IMR-90 (cell line): ENCODE measurements around the gene CST9. TPM values are rescaled to one million over a fixed set of nuclear protein-coding genes. Genes with fewer than 3 reads are reported as not detected.
A peak's percentile ranks its signal among the peaks of the same experiment; 100 is the strongest.

Source experiments
- ATAC-seq: fragments of 200-7000 bp; cut with Tn5 transposase; 2 replicates; pipeline ENCODE4 v1.9.1; 2020; ENCODE audit warnings: low read depth, mild to moderate bottlenecking, moderate library complexity
- BruUV-seq: library from RNA; stranded (reverse); fragments of 400-500 nt; replicated peaks from 2 replicates; lab custom pipeline; 2021; lab: Mats Ljungman, UMichigan
- CTCF ChIA-PET: fragments of 300-600 bp; formaldehyde crosslinking; extraction: SDS; loops from one replicate; lab custom pipeline; 2021; ENCODE audit warnings: antibody characterized with exemption; lab: Yijun Ruan, JAX
- POLR2A ChIA-PET: fragments of 300-600 bp; sonication (Branson Sonifier 250); formaldehyde crosslinking; loops from one replicate; lab custom pipeline; 2022; ENCODE audit warnings: antibody characterized with exemption; ENCODE audit not compliant: unreplicated experiment; lab: Charles Lee
- DNase-seq: peaks from one replicate; pipeline ENCODE4 v3.0.0; 2013
- H2AFZ ChIP-seq: replicated peaks from 2 replicates; pipeline ENCODE3; 2013; ENCODE audit warnings: low read length, mild to moderate bottlenecking; ENCODE audit not compliant: poor library complexity
- H2AK5ac ChIP-seq: 2 replicates; pipeline ENCODE4 v1.6.1; 2013; ENCODE audit warnings: low read depth, low read length, inconsistent platforms
- H2AK9ac ChIP-seq: replicated peaks from 2 replicates; pipeline ENCODE3; 2013; ENCODE audit warnings: mild to moderate bottlenecking, low read depth, low read length, moderate library complexity; ENCODE audit not compliant: poor library complexity
- H2BK120ac ChIP-seq: 2 replicates; pipeline ENCODE4 v1.6.1; 2013; ENCODE audit warnings: low read depth, low read length, inconsistent platforms
- H2BK15ac ChIP-seq: 3 replicates; pipeline ENCODE4 v1.6.1; 2013; ENCODE audit warnings: low read depth, low read length, inconsistent platforms
- H2BK20ac ChIP-seq: 2 replicates; pipeline ENCODE4 v1.6.1; 2013; ENCODE audit warnings: low read depth, mild to moderate bottlenecking, inconsistent platforms, low read length, moderate library complexity
- H2BK5ac ChIP-seq: 2 replicates; pipeline ENCODE4 v1.6.1; 2013; ENCODE audit warnings: mild to moderate bottlenecking, low read depth, low read length, inconsistent platforms; ENCODE audit not compliant: poor library complexity, severe bottlenecking
- H3K14ac ChIP-seq: replicated peaks from 2 replicates; pipeline ENCODE4 v1.6.1; 2013; ENCODE audit warnings: low read depth, low read length, inconsistent platforms
- H3K18ac ChIP-seq: 2 replicates; pipeline ENCODE4 v1.6.1; 2013; ENCODE audit warnings: low read depth, low read length, control low read depth
- H3K23ac ChIP-seq: 2 replicates; pipeline ENCODE4 v1.6.1; 2013; ENCODE audit warnings: low read depth, low read length, inconsistent platforms
- H3K27ac ChIP-seq: 2 replicates; pipeline ENCODE4 v1.5.1; 2013; ENCODE audit warnings: mild to moderate bottlenecking, control low read depth, low read length; ENCODE audit not compliant: insufficient read depth
- H3K27me3 ChIP-seq: 2 replicates; pipeline ENCODE4 v1.6.1; 2013; ENCODE audit warnings: low read length; ENCODE audit not compliant: control insufficient read depth, insufficient read depth
- H3K36me3 ChIP-seq: 2 replicates; pipeline ENCODE4 v1.6.1; 2013; ENCODE audit warnings: low read length, mixed read lengths; ENCODE audit not compliant: control insufficient read depth, insufficient read depth
- H3K4ac ChIP-seq: 2 replicates; pipeline ENCODE4 v1.6.1; 2013; ENCODE audit warnings: low read depth, low read length, inconsistent platforms
- H3K4me1 ChIP-seq: 2 replicates; pipeline ENCODE4 v1.6.1; 2013; ENCODE audit warnings: low read length, mixed read lengths; ENCODE audit not compliant: control insufficient read depth, insufficient read depth
- H3K4me2 ChIP-seq: 2 replicates; pipeline ENCODE4 v1.6.1; 2013; ENCODE audit warnings: low read depth, mild to moderate bottlenecking, control low read depth, low read length, moderate library complexity
- H3K4me3 ChIP-seq: 2 replicates; pipeline ENCODE4 v1.5.1; 2013; ENCODE audit warnings: low read depth, mild to moderate bottlenecking, control low read depth, low read length, moderate library complexity; ENCODE audit not compliant: insufficient read depth
- H3K56ac ChIP-seq: 2 replicates; pipeline ENCODE4 v1.6.1; 2013; ENCODE audit warnings: low read length, inconsistent platforms; ENCODE audit not compliant: insufficient read depth; ENCODE audit errors: extremely low read depth
- H3K79me1 ChIP-seq, 2 experiments: 2 replicates each; pipeline ENCODE4 v1.6.1; 2013; ENCODE audit warnings: low read length in 2 of 2, inconsistent platforms in 1 of 2, low read depth in 1 of 2
- H3K9ac ChIP-seq: 2 replicates; pipeline ENCODE4 v1.6.1; 2013; ENCODE audit warnings: low read depth, low read length, control low read depth
- H3K9me1 ChIP-seq: 2 replicates; pipeline ENCODE4 v1.6.1; 2013; ENCODE audit warnings: low read length, inconsistent platforms; ENCODE audit not compliant: insufficient read depth
- H3K9me3 ChIP-seq: 2 replicates; pipeline ENCODE4 v1.6.1; 2013; ENCODE audit warnings: low read length; ENCODE audit not compliant: control insufficient read depth, insufficient read depth
- H4K20me1 ChIP-seq: 2 replicates; pipeline ENCODE4 v1.6.1; 2013; ENCODE audit warnings: low read length, inconsistent platforms; ENCODE audit not compliant: insufficient read depth
- H4K5ac ChIP-seq: 2 replicates; pipeline ENCODE4 v1.6.1; 2013; ENCODE audit warnings: mild to moderate bottlenecking, low read depth, low read length, control low read depth
- H4K8ac ChIP-seq, 2 experiments: 2 replicates each; pipeline ENCODE4 v1.6.1; 2013; ENCODE audit warnings: low read depth in 2 of 2, low read length in 2 of 2, control low read depth in 1 of 2, inconsistent platforms in 1 of 2
- H4K91ac ChIP-seq: 2 replicates; pipeline ENCODE4 v1.6.1; 2013; ENCODE audit warnings: low read depth, low read length, inconsistent platforms; ENCODE audit not compliant: insufficient read depth
- BHLHE40 ChIP-seq: fragments of 150-350 bp; IDR thresholded peaks from 2 replicates; pipeline ENCODE4 v1.6.1; 2016; ENCODE audit warnings: mild to moderate bottlenecking, low read depth, low read length
- CEBPB ChIP-seq: IDR thresholded peaks from 2 replicates; pipeline ENCODE4 v1.6.1; 2012; ENCODE audit warnings: low read depth, low read length, improper control_type of control experiment
- CHD1 ChIP-seq: IDR thresholded peaks from 2 replicates; pipeline ENCODE4 v1.6.1; 2012; ENCODE audit warnings: low read depth, low read length, improper control_type of control experiment
- CTCF ChIP-seq: conservative IDR thresholded peaks from 2 replicates; pipeline ENCODE4 v1.5.1; 2012; ENCODE audit warnings: mild to moderate bottlenecking, low read depth, low read length, improper control_type of control experiment
- MAFK ChIP-seq: IDR thresholded peaks from 2 replicates; pipeline ENCODE4 v1.6.1; 2012; ENCODE audit warnings: low read depth, low read length, improper control_type of control experiment
- MAZ ChIP-seq: IDR thresholded peaks from 2 replicates; pipeline ENCODE4 v1.6.1; 2012; ENCODE audit warnings: low read depth, mild to moderate bottlenecking, low read length, improper control_type of control experiment, moderate library complexity, borderline replicate concordance
- MXI1 ChIP-seq: IDR thresholded peaks from 2 replicates; pipeline ENCODE4 v1.6.1; 2012; ENCODE audit warnings: low read depth, mild to moderate bottlenecking, low read length, moderate library complexity, borderline replicate concordance
- POLR2A ChIP-seq: IDR thresholded peaks from 2 replicates; pipeline ENCODE4 v1.6.1; 2012; ENCODE audit warnings: mild to moderate bottlenecking, low read depth, low read length
- RAD21 ChIP-seq: IDR thresholded peaks from 2 replicates; pipeline ENCODE4 v1.6.1; 2012; ENCODE audit warnings: low read length, improper control_type of control experiment
- RFX5 ChIP-seq: IDR thresholded peaks from 2 replicates; pipeline ENCODE4 v1.8.0; 2012; ENCODE audit warnings: low read depth, mild to moderate bottlenecking, low read length, moderate library complexity
- SMC3 ChIP-seq: fragments of 150-350 bp; IDR thresholded peaks from 2 replicates; pipeline ENCODE4 v1.6.1; 2016; ENCODE audit warnings: low read depth, mild to moderate bottlenecking, antibody characterized with exemption, low read length, moderate library complexity
- WGBS, 2 experiments: methylation state at CpG; one replicate each; pipeline versions ENCODE4 v1.1.5 to v1.1.7; 2013; ENCODE audit warnings: missing lambda C conversion rate in 2 of 2; ENCODE audit not compliant: insufficient read length in 1 of 2; ENCODE audit errors: extremely low coverage in 2 of 2; 5-methylcytosine and 5-hydroxymethylcytosine counted together
- dilution Hi-C: fragments of 300-500 bp; cut with HindIII; formaldehyde crosslinking; loops from one replicate; pipeline ENCODE4 v1.14.3; 2018; ENCODE audit warnings: low sequenced_read_pairs; ENCODE audit not compliant: unreplicated experiment
- in situ Hi-C: fragments of 300-500 bp; cut with MboI; formaldehyde crosslinking; loops from 3 replicates; pipeline ENCODE4 v1.14.3; 2019; ENCODE audit warnings: low sequenced_read_pairs, inconsistent platforms, mixed read lengths
- intact Hi-C: fragments of 100-400 bp; cut with micrococcal nuclease; formaldehyde crosslinking; loops from 2 replicates; pipeline ENCODE4 v1.10.0; 2022
- polyA plus RNA-seq, 3 experiments: library from polyadenylated mRNA; depleted of rRNA; stranded (reverse); fragments of >200 nt; gene quantifications; 2 replicates each; pipeline ENCODE4 v1.2.3, GENCODE V29; 2012; ENCODE audit warnings: low replicate concordance in 1 of 3
- total RNA-seq: library from RNA; depleted of rRNA; stranded (reverse); fragments of >200 nt; gene quantifications from 2 replicates; pipeline ENCODE4 v1.2.3, GENCODE V29; 2012
- TF ChIP-seq, protein P1 (sequence below): fragments of 150-350 bp; IDR thresholded peaks from 2 replicates; pipeline ENCODE4 v1.6.1; 2016; ENCODE audit warnings: low read depth, mild to moderate bottlenecking, low read length, moderate library complexity, borderline replicate concordance

CST9 gene
- total and polyA plus RNA-seq, 2 of the 4 experiments (the other 2 are of a cell fraction): not detected

DNA sequence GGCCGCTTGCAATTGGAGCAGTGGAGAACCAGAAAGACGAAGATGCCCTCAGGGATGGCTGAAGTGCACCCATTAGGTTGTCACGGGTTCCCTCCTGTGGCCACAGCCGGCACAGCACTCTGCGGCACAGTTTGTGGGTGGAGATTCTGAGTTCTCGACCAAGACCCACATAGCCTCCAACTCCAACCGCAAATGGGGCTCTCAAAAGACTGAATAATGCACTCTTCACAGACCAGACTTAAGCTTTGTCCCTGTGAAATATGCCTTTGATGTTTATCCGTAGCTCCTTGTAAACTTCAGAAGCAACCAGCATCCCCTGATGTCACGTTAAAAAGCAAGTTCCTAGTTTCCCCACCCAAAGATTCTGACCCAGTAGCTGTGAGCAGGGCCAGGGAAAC lies 934 bp upstream of the CST9 start:
- no TSS peak for BruUV-seq

More for the DNA sequence above, 934 bp upstream of the CST9 start:
- H3K23ac ChIP-seq: no peak overlapping the region
- H2BK5ac ChIP-seq: no peak overlapping the region
- dilution Hi-C loops (no loop called here), in situ Hi-C loops (loop anchor here (10.0 kb wide), 1 partner anchor 162 kb away; no protein-coding TSS in a partner anchor), intact Hi-C loops (loop anchor here (1.0 to 10.0 kb wide), 3 partner anchors 165 to 912 kb away; no protein-coding TSS in a partner anchor)
- H2AK9ac ChIP-seq: no peak overlapping the region
- H3K79me1 ChIP-seq: no peaks in the 10 kb centered on the region
- peak; percentile 99 for ATAC-seq
- no peak overlapping the region for H3K27ac ChIP-seq
- no peaks in the 10 kb centered on the region; the same call in 1 of the 2 replicates for H3K9me1 ChIP-seq
- no peak overlapping the region for H3K4me2 ChIP-seq
- H3K27me3 ChIP-seq: peaks cover 31% of the 10 kb centered on the region
- H3K4ac ChIP-seq: no peak overlapping the region
- H4K91ac ChIP-seq: no peak overlapping the region
- H3K4me3 ChIP-seq: no peak overlapping the region
- H2AK5ac ChIP-seq: no peak overlapping the region
- TF ChIP-seq MXI1: no peak
- TF ChIP-seq SMC3: peak; percentile 83
- TF ChIP-seq CEBPB: no peak
- TF ChIP-seq MAFK: no peak
- TF ChIP-seq, protein P1, sequence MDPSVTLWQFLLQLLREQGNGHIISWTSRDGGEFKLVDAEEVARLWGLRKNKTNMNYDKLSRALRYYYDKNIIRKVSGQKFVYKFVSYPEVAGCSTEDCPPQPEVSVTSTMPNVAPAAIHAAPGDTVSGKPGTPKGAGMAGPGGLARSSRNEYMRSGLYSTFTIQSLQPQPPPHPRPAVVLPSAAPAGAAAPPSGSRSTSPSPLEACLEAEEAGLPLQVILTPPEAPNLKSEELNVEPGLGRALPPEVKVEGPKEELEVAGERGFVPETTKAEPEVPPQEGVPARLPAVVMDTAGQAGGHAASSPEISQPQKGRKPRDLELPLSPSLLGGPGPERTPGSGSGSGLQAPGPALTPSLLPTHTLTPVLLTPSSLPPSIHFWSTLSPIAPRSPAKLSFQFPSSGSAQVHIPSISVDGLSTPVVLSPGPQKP: no peak
- peak; percentile 89 for TF ChIP-seq RAD21
- TF ChIP-seq MAZ: no peak
- peak; percentile 89 for TF ChIP-seq CTCF
- TF ChIP-seq CHD1: no peak
- 0 out of 2 replicates have a peak, but pooled peaks have one; percentile 25 for TF ChIP-seq POLR2A
- no peak for TF ChIP-seq BHLHE40
- no peak for TF ChIP-seq RFX5
- no peak overlapping the region for H3K9ac ChIP-seq
- H3K36me3 ChIP-seq: no peaks in the 10 kb centered on the region
- no peak overlapping the region for H2BK15ac ChIP-seq
- H4K8ac ChIP-seq: no peak overlapping the region
- DNase-seq: peak; percentile 64
- no peaks in the 10 kb centered on the region for H4K20me1 ChIP-seq
- no peak overlapping the region for H2BK120ac ChIP-seq
- no peaks in the 10 kb centered on the region for H3K4me1 ChIP-seq
- no peak overlapping the region for H3K56ac ChIP-seq
- no peak overlapping the region for H3K14ac ChIP-seq
- no peaks in the 10 kb centered on the region for H3K9me3 ChIP-seq
- CTCF ChIA-PET: interaction anchor here (1.5 kb wide), 1 partner anchor 165 kb away, joined by 5 read pairs; no protein-coding TSS in a partner anchor
- H2BK20ac ChIP-seq: no peak overlapping the region
- POLR2A ChIA-PET: no interaction called here
- H4K5ac ChIP-seq: no peak overlapping the region
- no peak overlapping the region for H3K18ac ChIP-seq
- WGBS, 2 experiments: no CpG with 5 or more reads among the region's 9 CpGs
- H2AFZ ChIP-seq: peak overlapping the region; percentile 54
